HG02763 (cell line): ENCODE results near the gene TMX3.

Source experiments
- ATAC-seq: cut with Tn5 transposase; IDR thresholded peaks from one replicate; pipeline ENCODE4 v1.9.1; 2021; ENCODE audit warnings: mild to moderate bottlenecking, moderate library complexity; ENCODE audit not compliant: unreplicated experiment

TMX3 gene

GRCh38 chr18:68714712-68715496 is at the start of gene TMX3:
Gene TMX3 (minus strand): TSS chr18:68715108. CDS start chr18:68714981, 127 bp downstream.
- ATAC-seq = peak; percentile 98

- ATAC-seq = no peak
These were observed 49.1 kb upstream of the TMX3 start for GRCh38 chr18:68764016-68764415.

- ATAC-seq = no peak
These were observed 48.2 kb upstream of the TMX3 start for GRCh38 chr18:68763083-68763482.

- ATAC-seq = no peak
These were observed 44.4 kb upstream of the TMX3 start for GRCh38 chr18:68759308-68759707.

GRCh38 chr18:68757126-68757525 is 42.2 kb upstream of the TMX3 start:
- ATAC-seq = no peak

- no peak for ATAC-seq
These were observed 27.3 kb upstream of the TMX3 start for GRCh38 chr18:68742206-68742605.

- ATAC-seq = no peak
These were observed 26.1 kb upstream of the TMX3 start for GRCh38 chr18:68740966-68741365.

GRCh38 chr18:68739462-68739861 is 24.6 kb upstream of the TMX3 start:
- ATAC-seq = no peak

- ATAC-seq = no peak
These were observed 23.7 kb upstream of the TMX3 start for GRCh38 chr18:68738564-68738963.

- peak; percentile 81 for ATAC-seq
These were observed 20.8 kb upstream of the TMX3 start for GRCh38 chr18:68735483-68736343.

- no peak for ATAC-seq
These were observed 19.4 kb upstream of the TMX3 start for GRCh38 chr18:68734308-68734707.

GRCh38 chr18:68733707-68734106 is 18.8 kb upstream of the TMX3 start:
- no peak for ATAC-seq

GRCh38 chr18:68728081-68728700 is 13.3 kb upstream of the TMX3 start:
- ATAC-seq = no peak

- ATAC-seq = no peak
These were observed 12.6 kb upstream of the TMX3 start for GRCh38 chr18:68727506-68727905.

GRCh38 chr18:68725346-68725745 is 10.4 kb upstream of the TMX3 start:
- ATAC-seq = no peak

GRCh38 chr18:68724021-68724420 is 9.1 kb upstream of the TMX3 start:
- ATAC-seq = no peak

GRCh38 chr18:68723539-68723938 is 8.6 kb upstream of the TMX3 start:
- ATAC-seq = no peak

- ATAC-seq = no peak
These were observed 7.9 kb upstream of the TMX3 start for GRCh38 chr18:68722821-68723220.

GRCh38 chr18:68721681-68722583 is 7.0 kb upstream of the TMX3 start:
- peak; percentile 85 for ATAC-seq

- peak; percentile 6 for ATAC-seq
These were observed 569 bp downstream of the TMX3 start for GRCh38 chr18:68714366-68714711.

GRCh38 chr18:68713796-68714195 is 1.1 kb downstream of the TMX3 start:
- no peak for ATAC-seq
